Panc1 (cell line): ENCODE measurements around the gene MACROD2. TPM values are rescaled to one million over a fixed set of nuclear protein-coding genes. Genes with fewer than 3 reads are reported as not detected.

ENCODE experiments used
- ATAC-seq: fragments of 200-7000 bp; cut with Tn5 transposase; 2 replicates; pipeline ENCODE4 v1.9.1; 2020; ENCODE audit warnings: mild to moderate bottlenecking, moderate library complexity
- BruUV-seq: library from RNA; stranded (reverse); fragments of 400-500 nt; replicated peaks from 2 replicates; lab custom pipeline; 2021; lab: Mats Ljungman, UMichigan
- CTCF ChIA-PET: fragments of 300-600 bp; sonication (Branson Sonifier 250); formaldehyde crosslinking; loops from one replicate; lab custom pipeline; 2022; ENCODE audit warnings: antibody characterized with exemption; lab: Charles Lee
- POLR2A ChIA-PET: fragments of 300-600 bp; sonication (Branson Sonifier 250); formaldehyde crosslinking; loops from one replicate; lab custom pipeline; 2022; ENCODE audit warnings: antibody characterized with exemption; lab: Charles Lee
- DNase-seq: peaks from one replicate; pipeline ENCODE4 v3.0.0-alpha.2; 2010; ENCODE audit warnings: low read depth, low spot score
- H3K27ac ChIP-seq: 2 replicates; pipeline ENCODE4 v1.5.1; 2011; ENCODE audit warnings: mild to moderate bottlenecking, low read length, inconsistent platforms
- H3K27me3 ChIP-seq: fragments of 200-500 bp; sonication (Bioruptor generic); 2 replicates; pipeline ENCODE4 v1.6.0; 2014; ENCODE audit warnings: low read length, inconsistent platforms; ENCODE audit not compliant: control insufficient read depth, insufficient read depth
- H3K36me3 ChIP-seq: fragments of 200-500 bp; sonication (Bioruptor generic); 2 replicates; pipeline ENCODE4 v1.5.1; 2014; ENCODE audit warnings: inconsistent platforms, mild to moderate bottlenecking, low read length, moderate library complexity; ENCODE audit not compliant: control insufficient read depth, insufficient read depth
- H3K4me1 ChIP-seq: 2 replicates; pipeline ENCODE4 v1.5.1; 2011; ENCODE audit warnings: inconsistent platforms, mild to moderate bottlenecking, low read length, moderate library complexity; ENCODE audit not compliant: control insufficient read depth, insufficient read depth
- H3K4me3 ChIP-seq, 2 experiments: 2 replicates each; pipeline ENCODE4 v1.5.1; 2011 to 2012; ENCODE audit warnings: low read depth in 2 of 2, low read length in 2 of 2, mild to moderate bottlenecking in 2 of 2, inconsistent platforms in 1 of 2, moderate library complexity in 1 of 2
- H3K9me3 ChIP-seq: fragments of 200-500 bp; sonication (Bioruptor generic); 2 replicates; pipeline ENCODE4 v1.5.1; 2014; ENCODE audit warnings: low read depth, mild to moderate bottlenecking, inconsistent platforms, low read length, moderate library complexity; ENCODE audit not compliant: control insufficient read depth, insufficient read depth
- POLR2AphosphoS5 ChIP-seq: IDR thresholded peaks from 2 replicates; pipeline ENCODE4 v1.6.1; 2012; ENCODE audit warnings: mild to moderate bottlenecking, low read depth, low read length, moderate library complexity
- SIN3A ChIP-seq: IDR thresholded peaks from 2 replicates; pipeline ENCODE4 v1.6.1; 2012; ENCODE audit warnings: low read depth, mild to moderate bottlenecking, low read length, moderate library complexity, borderline replicate concordance; ENCODE audit not compliant: insufficient read depth
- TCF7L2 ChIP-seq: IDR thresholded peaks from 2 replicates; pipeline ENCODE4 v1.6.1; 2011; ENCODE audit warnings: mild to moderate bottlenecking, low read depth, low read length, inconsistent platforms
- in situ Hi-C: cut with HindIII; loops from 2 replicates; pipeline ENCODE4 v1.10.0; 2016; ENCODE audit warnings: low sequenced_read_pairs, low pct_unique_long_range_greater_than_20kb
- intact Hi-C: fragments of 100-400 bp; cut with micrococcal nuclease; formaldehyde crosslinking; loops from one replicate; pipeline ENCODE4 v1.10.0; 2022; ENCODE audit not compliant: unreplicated experiment
- total RNA-seq: library from RNA; stranded (reverse); gene quantifications from one replicate; pipeline ENCODE4 v1.2.1, GENCODE V29; 2021; ENCODE audit not compliant: unreplicated experiment
- TF ChIP-seq, protein P1 (sequence below): fragments of 450-650 bp; IDR thresholded peaks from 2 replicates; pipeline ENCODE4 v1.5.1; 2017; ENCODE audit warnings: mild to moderate bottlenecking
- TF ChIP-seq, protein P2 (sequence below), 2 experiments: IDR thresholded peaks; 2 replicates each; pipeline ENCODE4 v1.6.1; 2011 to 2012; ENCODE audit warnings: low read depth in 2 of 2, control low read depth in 1 of 2, low read length in 1 of 2, mild to moderate bottlenecking in 1 of 2, moderate library complexity in 1 of 2; ENCODE audit not compliant: insufficient read depth in 1 of 2

Gene MACROD2
- total RNA-seq, 1 experiment from 2014 or later = 1.2 TPM

DNA sequence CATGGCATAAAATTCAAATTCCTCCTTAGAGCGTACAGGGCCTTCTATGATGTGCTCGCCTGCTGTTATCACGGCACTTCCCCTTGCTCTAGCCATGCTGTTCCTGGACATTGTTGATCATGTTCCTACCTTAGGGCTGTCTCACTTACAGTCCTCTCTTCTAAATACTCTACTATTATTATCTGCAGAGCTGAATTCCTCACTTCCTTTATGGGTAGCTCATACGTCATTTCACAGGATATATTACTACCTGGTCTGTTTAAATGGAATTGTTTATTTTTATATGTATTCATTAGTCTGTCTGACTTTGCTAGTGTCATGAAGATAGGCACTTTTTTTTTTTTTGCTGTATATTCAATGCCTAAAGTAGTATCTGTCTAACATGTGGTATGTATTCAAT is 436.8 kb downstream of the MACROD2 start:
- ATAC-seq (no peak), DNase-seq (no peak)
- in situ Hi-C loops (no loop called here), intact Hi-C loops (no loop called here)
- TF ChIP-seq, protein P1, sequence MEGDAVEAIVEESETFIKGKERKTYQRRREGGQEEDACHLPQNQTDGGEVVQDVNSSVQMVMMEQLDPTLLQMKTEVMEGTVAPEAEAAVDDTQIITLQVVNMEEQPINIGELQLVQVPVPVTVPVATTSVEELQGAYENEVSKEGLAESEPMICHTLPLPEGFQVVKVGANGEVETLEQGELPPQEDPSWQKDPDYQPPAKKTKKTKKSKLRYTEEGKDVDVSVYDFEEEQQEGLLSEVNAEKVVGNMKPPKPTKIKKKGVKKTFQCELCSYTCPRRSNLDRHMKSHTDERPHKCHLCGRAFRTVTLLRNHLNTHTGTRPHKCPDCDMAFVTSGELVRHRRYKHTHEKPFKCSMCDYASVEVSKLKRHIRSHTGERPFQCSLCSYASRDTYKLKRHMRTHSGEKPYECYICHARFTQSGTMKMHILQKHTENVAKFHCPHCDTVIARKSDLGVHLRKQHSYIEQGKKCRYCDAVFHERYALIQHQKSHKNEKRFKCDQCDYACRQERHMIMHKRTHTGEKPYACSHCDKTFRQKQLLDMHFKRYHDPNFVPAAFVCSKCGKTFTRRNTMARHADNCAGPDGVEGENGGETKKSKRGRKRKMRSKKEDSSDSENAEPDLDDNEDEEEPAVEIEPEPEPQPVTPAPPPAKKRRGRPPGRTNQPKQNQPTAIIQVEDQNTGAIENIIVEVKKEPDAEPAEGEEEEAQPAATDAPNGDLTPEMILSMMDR = no peak
- TF ChIP-seq POLR2AphosphoS5 = no peak
- no peak for TF ChIP-seq TCF7L2
- TF ChIP-seq, protein P2, sequence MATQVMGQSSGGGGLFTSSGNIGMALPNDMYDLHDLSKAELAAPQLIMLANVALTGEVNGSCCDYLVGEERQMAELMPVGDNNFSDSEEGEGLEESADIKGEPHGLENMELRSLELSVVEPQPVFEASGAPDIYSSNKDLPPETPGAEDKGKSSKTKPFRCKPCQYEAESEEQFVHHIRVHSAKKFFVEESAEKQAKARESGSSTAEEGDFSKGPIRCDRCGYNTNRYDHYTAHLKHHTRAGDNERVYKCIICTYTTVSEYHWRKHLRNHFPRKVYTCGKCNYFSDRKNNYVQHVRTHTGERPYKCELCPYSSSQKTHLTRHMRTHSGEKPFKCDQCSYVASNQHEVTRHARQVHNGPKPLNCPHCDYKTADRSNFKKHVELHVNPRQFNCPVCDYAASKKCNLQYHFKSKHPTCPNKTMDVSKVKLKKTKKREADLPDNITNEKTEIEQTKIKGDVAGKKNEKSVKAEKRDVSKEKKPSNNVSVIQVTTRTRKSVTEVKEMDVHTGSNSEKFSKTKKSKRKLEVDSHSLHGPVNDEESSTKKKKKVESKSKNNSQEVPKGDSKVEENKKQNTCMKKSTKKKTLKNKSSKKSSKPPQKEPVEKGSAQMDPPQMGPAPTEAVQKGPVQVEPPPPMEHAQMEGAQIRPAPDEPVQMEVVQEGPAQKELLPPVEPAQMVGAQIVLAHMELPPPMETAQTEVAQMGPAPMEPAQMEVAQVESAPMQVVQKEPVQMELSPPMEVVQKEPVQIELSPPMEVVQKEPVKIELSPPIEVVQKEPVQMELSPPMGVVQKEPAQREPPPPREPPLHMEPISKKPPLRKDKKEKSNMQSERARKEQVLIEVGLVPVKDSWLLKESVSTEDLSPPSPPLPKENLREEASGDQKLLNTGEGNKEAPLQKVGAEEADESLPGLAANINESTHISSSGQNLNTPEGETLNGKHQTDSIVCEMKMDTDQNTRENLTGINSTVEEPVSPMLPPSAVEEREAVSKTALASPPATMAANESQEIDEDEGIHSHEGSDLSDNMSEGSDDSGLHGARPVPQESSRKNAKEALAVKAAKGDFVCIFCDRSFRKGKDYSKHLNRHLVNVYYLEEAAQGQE (IDR thresholded peaks at IDR 0.05; ENCODE audit: insufficient read depth in 1 of 2, low read depth in 2 of 2, low read length in 1 of 2) = no peak
- no peak for TF ChIP-seq SIN3A
- Histone ChIP-seq H3K27me3 (no peaks in the 10 kb centered on the region), H3K4me1 (no peaks in the 10 kb centered on the region), H3K9me3 (no peaks in the 10 kb centered on the region), H3K27ac (no peak overlapping the region), H3K4me3 (no peak overlapping the region), H3K36me3 (no peaks in the 10 kb centered on the region)
- ChIA-PET CTCF (no interaction called here), POLR2A (no interaction called here)
- no TSS peak for BruUV-seq

DNA sequence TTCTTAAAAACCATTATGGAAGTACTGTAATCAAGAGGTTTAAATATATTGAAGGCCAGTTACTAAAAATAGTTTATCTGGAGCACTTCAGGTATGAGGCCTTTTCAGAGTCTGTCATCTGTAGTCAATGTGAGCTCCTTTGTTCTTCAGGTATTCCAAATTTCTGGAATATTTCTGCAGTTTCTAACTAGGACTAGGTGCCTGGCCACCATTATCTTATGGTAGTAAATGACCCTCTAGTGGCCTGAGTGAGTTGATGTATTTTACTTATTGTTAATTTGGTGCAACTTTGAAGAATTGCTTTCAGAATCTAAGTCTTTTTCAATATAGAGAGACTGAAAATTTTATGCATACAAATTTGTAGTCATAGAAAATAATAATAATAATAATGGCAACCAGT is 437.3 kb downstream of the MACROD2 start:
- no peak overlapping the region for H3K27ac ChIP-seq
- no peaks in the 10 kb centered on the region for H3K9me3 ChIP-seq
- BruUV-seq = no TSS peak
- no peaks in the 10 kb centered on the region for H3K27me3 ChIP-seq
- H3K4me1 ChIP-seq = no peaks in the 10 kb centered on the region
- ATAC-seq = no peak
- TF ChIP-seq SIN3A = no peak
- no peak for TF ChIP-seq TCF7L2
- TF ChIP-seq, protein P1 = no peak
- no peak for TF ChIP-seq POLR2AphosphoS5
- POLR2A ChIA-PET = no interaction called here
- intact Hi-C loops (no loop called here), in situ Hi-C loops (no loop called here)
- CTCF ChIA-PET = no interaction called here
- H3K36me3 ChIP-seq = no peaks in the 10 kb centered on the region
- no peak for DNase-seq
- H3K4me3 ChIP-seq = no peak overlapping the region
